Dendritic cell treated with granulocyte-macrophage colony-stimulating factor and Interleukin-4, amounts not matched to agents 40 ng/mL and 50 ng/mL, for 4 days (primary cell): Measurements from ENCODE around the gene ZC3H15.
A peak's percentile ranks its signal among the peaks of the same experiment; 100 is the strongest.
"Not testable (repeated sequence)": the region's sequence is repeated elsewhere in the genome, so short reads cannot be mapped to it uniquely, and the experiment has no call there.

ENCODE experiments used
- H3K27ac Mint-ChIP-seq: one replicate; pipeline ENCODE4 v1.8.0; 2022; ENCODE audit warnings: mild to moderate bottlenecking, mixed read lengths
- H3K27me3 Mint-ChIP-seq: one replicate; pipeline ENCODE4 v1.8.0; 2022; ENCODE audit warnings: mild to moderate bottlenecking, mixed read lengths
- H3K36me3 Mint-ChIP-seq: one replicate; pipeline ENCODE4 v1.8.0; 2022; ENCODE audit warnings: low read depth, mixed read lengths
- H3K4me1 Mint-ChIP-seq: one replicate; pipeline ENCODE4 v1.8.0; 2022; ENCODE audit warnings: low read depth, mixed read lengths
- H3K4me3 Mint-ChIP-seq: one replicate; pipeline ENCODE4 v1.8.0; 2022; ENCODE audit warnings: mild to moderate bottlenecking, moderate library complexity, mixed read lengths
- H3K9me3 Mint-ChIP-seq: one replicate; pipeline ENCODE4 v1.8.0; 2022; ENCODE audit warnings: mixed read lengths
- intact Hi-C: fragments of 100-400 bp; cut with micrococcal nuclease; formaldehyde crosslinking; loops from one replicate; pipeline ENCODE4 v1.15.0; 2022

ZC3H15 gene

DNA sequence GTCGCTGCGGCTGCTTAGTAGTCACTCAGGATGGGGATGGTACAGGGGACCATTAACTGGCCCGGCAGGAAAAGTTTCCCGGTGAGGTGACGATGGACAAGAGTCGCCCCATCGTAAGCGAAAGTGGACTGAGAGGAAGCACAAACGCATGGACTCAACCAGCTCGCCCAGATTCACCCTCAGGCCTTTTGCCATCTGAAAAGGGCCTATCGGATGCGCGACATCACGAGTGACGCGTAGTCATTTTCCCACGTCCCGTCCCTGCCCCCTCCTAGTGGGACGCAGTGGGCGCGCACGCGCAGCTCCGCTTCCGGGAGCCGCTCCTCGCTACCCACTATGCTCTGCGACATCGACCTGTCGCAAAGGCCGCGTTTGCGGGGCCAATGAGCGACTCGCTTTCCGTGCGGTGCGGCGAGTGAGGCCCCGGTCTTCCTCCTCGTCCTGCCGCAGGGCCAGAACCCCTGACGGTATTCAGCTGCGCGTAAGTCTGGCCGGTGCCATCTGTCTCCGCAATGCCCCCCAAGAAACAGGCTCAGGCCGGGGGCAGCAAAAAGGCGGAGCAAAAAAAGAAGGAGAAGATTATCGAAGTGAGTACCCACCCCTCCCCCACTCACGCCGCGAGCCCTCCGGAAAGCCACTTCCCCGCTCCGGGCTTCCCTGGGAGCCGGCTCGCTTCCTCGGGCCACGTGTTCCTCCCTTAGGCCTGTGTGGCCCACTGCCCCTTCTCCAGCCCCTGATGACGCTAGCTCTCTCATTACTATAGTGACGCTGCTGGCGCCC is at the start of gene ZC3H15:
ZC3H15 (plus strand) TSS at position 390 of the 780 bp plus-strand sequence; CDS start at position 513, 123 bp downstream.
- intact Hi-C loops, result loop anchor here (5.0 kb wide), 4 partner anchors 91 to 1889 kb away; partner anchors contain the start of genes ITGAV and ZNF804A
- Mint-ChIP-seq H3K36me3 (peaks cover 26% of the 10 kb centered on the region), H3K4me1 (peaks cover 31% of the 10 kb centered on the region), H3K27me3 (no peaks in the 10 kb centered on the region), H3K27ac (peak within 1 kb of the TSS; percentile 95), H3K9me3 (no peaks in the 10 kb centered on the region), H3K4me3 (peak within 1 kb of the TSS; percentile 94)

DNA sequence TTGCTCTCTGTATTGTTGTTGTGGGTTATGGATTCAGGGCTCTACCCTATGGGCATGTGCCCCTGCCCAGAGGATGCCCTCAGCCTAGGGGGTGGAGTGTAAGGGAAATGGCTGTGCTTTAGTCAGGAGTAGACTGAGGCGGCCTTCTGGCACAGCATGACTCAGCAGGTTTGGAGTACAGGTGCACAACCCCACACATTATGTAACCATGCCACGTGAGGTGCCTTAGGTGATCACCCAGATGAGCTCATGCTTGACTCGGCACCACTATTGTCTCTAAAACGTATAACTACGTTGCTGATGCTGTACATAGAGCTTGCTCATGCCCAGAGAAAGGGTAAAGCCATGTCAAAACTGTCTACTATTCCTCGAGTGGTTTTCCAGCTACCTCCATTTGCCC is 48.3 kb upstream of the ZC3H15 start:
- Mint-ChIP-seq H3K4me1 (peaks cover 6% of the 10 kb centered on the region), H3K4me3 (no peak overlapping the region), H3K27me3 (no peaks in the 10 kb centered on the region), H3K9me3 (peaks cover 29% of the 10 kb centered on the region), H3K36me3 (no peaks in the 10 kb centered on the region), H3K27ac (no peak overlapping the region)
- intact Hi-C loops, result no loop called here

DNA sequence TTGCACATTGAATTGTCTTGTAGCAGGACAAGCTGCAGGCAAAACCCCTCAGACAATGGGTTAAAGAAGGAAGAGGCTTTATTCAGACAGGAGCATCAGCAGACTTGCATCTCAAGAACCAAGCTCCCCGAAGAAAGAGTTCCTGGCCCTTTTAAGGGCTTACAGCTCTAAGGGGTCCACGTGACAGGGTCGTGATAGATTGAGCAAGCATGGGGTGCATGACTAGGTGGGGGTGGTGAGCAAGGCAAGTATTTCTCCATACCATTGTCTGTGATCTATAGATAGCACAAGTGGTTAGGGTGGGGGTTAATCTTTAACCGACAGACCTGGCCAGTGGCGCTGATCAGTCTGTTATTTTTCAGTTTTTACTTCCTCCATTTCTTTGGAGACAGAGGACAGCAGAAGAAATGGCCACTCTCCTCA is 46.4 kb upstream of the ZC3H15 start:
- H3K4me1 Mint-ChIP-seq, H3K4me3 Mint-ChIP-seq, H3K27ac Mint-ChIP-seq, H3K27me3 Mint-ChIP-seq, intact Hi-C loops, H3K36me3 Mint-ChIP-seq: not testable (repeated sequence)
- H3K9me3 Mint-ChIP-seq, result peaks cover 29% of the 10 kb centered on the region

DNA sequence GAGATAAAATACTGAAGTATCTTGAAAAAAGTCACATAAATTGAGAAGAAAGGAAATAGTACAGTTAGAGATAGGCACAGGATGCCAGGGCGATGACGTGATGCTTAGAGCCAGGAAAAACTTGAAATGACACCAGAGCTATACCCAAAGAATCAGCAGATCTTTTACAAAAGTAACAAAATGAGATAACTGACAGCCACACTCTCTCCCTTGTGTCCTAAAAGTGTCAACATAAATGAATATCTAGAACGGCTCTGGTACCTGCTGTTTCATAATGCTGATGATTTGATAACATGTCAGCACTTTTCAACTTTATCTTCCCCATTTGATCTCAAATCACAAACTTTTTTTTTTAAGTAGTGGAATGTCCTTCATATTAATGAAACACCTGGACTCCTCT is 45.6 kb upstream of the ZC3H15 start:
- peaks cover 29% of the 10 kb centered on the region for H3K9me3 Mint-ChIP-seq
- no peak overlapping the region for H3K4me3 Mint-ChIP-seq
- H3K4me1 Mint-ChIP-seq, result peaks cover 6% of the 10 kb centered on the region
- no peak overlapping the region for H3K27ac Mint-ChIP-seq
- intact Hi-C loops, result no loop called here
- no peaks in the 10 kb centered on the region for H3K36me3 Mint-ChIP-seq
- H3K27me3 Mint-ChIP-seq, result no peaks in the 10 kb centered on the region

DNA sequence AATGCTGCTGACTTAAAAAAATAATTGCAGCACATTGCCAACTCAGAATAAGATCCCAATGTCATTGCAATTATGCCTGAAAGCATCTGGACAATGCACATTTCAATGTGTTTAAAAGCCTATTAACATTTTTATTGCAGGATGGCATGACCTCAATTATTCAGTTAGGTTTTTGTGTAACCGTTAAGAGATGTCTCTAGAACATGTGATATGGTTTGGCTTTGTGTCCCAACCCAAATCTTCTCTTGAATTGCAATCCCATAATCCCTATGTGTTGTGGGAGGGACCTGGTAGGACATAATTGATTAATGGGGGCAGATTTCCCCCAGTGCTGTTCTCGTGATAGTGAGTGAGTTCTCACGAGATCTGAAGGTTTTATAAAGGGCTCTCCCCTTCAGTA is 43.2 kb upstream of the ZC3H15 start:
- H3K27ac Mint-ChIP-seq, result no peak overlapping the region
- H3K9me3 Mint-ChIP-seq, result peaks cover 21% of the 10 kb centered on the region
- H3K27me3 Mint-ChIP-seq, result no peaks in the 10 kb centered on the region
- no peak overlapping the region for H3K4me3 Mint-ChIP-seq
- intact Hi-C loops, result no loop called here
- peaks cover 6% of the 10 kb centered on the region for H3K4me1 Mint-ChIP-seq
- H3K36me3 Mint-ChIP-seq, result no peaks in the 10 kb centered on the region

DNA sequence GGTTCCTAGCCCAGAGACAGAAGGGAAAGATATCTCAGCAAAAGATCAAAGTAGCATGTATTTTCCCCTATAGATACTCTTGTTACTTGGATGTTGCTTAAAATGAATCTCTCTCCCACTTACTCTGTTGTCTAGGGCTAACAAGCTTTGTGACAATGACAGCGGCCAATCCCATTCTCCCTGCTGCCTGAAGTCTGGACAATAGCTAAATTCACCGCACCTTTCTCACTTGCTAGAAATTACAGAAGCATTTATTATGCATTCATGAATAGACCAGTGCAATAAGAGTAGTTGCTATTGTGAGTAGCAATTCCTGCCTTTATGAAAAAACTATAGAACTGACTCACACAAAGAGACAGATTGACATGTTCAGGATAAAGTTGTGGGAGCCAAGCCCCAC is 42.2 kb upstream of the ZC3H15 start:
- H3K4me1 Mint-ChIP-seq, result peaks cover 6% of the 10 kb centered on the region
- H3K36me3 Mint-ChIP-seq, result no peaks in the 10 kb centered on the region
- H3K27ac Mint-ChIP-seq, result no peak overlapping the region
- no peaks in the 10 kb centered on the region for H3K27me3 Mint-ChIP-seq
- intact Hi-C loops, result no loop called here
- peaks cover 11% of the 10 kb centered on the region for H3K9me3 Mint-ChIP-seq
- H3K4me3 Mint-ChIP-seq, result no peak overlapping the region

DNA sequence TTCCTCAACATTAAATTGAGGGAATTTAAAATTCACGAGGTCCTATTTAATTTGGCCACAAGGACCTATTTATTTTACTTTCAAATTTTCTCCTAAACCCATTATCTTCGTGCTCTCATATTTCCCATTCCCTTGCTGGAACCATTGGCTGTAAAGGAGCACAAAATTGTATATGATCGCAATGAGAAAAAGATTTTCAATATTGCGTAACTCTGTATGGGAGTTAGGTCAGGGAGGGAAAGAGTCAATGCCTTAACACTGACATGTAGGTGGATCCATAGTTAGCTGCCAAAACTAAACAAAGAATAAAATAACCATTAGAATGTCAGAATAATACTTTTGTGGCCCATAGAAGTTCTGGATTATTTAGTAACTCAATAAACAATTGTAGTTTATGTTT is 40.6 kb upstream of the ZC3H15 start:
- H3K36me3 Mint-ChIP-seq, result no peaks in the 10 kb centered on the region
- intact Hi-C loops, result no loop called here
- no peak overlapping the region for H3K4me3 Mint-ChIP-seq
- H3K27me3 Mint-ChIP-seq, result no peaks in the 10 kb centered on the region
- H3K27ac Mint-ChIP-seq, result no peak overlapping the region
- H3K9me3 Mint-ChIP-seq, result no peaks in the 10 kb centered on the region
- peaks cover 4% of the 10 kb centered on the region for H3K4me1 Mint-ChIP-seq

DNA sequence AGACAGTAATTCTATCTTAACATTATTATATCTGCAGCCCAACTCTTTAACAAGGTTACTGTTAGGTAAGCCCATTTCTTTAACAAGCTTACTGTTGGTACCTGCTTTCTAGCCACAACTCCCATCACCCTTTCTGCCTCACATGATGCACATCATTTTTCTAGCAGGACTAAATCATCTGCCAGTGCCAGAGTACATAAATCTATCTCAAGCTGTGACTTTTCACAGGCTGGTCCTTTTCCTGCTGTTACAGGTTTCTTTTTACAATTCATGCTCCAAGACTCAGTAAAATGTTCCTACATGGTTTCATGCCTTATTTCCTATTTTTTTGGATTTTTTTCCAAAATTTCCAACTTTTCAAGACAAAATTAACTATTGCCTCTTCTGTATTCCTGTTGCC is 30.4 kb upstream of the ZC3H15 start:
- intact Hi-C loops, result no loop called here
- Mint-ChIP-seq H3K27me3 (no peaks in the 10 kb centered on the region), H3K9me3 (no peaks in the 10 kb centered on the region), H3K27ac (no peak overlapping the region), H3K4me1 (no peaks in the 10 kb centered on the region), H3K36me3 (no peaks in the 10 kb centered on the region), H3K4me3 (no peak overlapping the region)

DNA sequence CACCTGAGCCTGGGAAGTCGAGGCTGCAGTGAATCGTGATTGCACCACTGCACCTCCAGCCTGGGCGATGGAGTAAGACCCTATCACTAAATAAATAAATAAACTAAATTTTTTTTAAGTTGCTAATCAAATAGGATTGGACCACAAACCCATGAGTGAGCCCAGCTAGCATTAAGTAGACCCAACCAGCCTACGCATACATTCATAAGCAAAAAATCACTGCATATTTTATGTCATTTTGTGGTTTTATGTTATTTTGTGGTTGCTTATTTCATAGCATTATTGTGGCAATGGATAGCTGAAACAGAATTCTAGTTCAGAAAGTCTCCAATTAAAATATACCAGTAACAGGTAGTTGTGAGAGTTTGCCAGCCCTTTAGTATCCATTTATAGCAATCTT is 29.1 kb upstream of the ZC3H15 start:
- no peaks in the 10 kb centered on the region for H3K36me3 Mint-ChIP-seq
- H3K27ac Mint-ChIP-seq, result no peak overlapping the region
- H3K4me3 Mint-ChIP-seq, result no peak overlapping the region
- intact Hi-C loops, result no loop called here
- H3K27me3 Mint-ChIP-seq, result no peaks in the 10 kb centered on the region
- H3K4me1 Mint-ChIP-seq, result no peaks in the 10 kb centered on the region
- H3K9me3 Mint-ChIP-seq, result no peaks in the 10 kb centered on the region

DNA sequence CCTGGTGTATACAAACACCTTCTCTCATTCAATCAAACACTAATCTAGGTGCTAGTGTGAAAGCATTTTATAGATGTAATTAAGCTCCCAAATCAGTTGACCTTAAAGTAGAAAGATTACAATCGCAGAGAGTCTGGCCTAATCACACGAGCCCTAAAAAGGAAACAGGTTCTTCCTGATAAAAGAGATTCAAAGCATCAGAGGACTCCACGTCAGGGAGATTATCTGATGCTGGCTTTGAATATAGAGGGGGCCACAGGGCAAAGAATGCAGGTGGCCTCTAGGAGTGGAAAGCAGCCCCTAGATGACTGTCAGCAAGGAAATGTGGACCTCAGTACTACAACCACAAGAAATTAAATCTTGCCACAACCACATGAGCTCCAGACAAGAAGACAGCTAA is 28.2 kb upstream of the ZC3H15 start:
- no peaks in the 10 kb centered on the region for H3K4me1 Mint-ChIP-seq
- H3K27ac Mint-ChIP-seq, result no peak overlapping the region
- H3K4me3 Mint-ChIP-seq, result no peak overlapping the region
- no peaks in the 10 kb centered on the region for H3K27me3 Mint-ChIP-seq
- H3K36me3 Mint-ChIP-seq, result no peaks in the 10 kb centered on the region
- no peaks in the 10 kb centered on the region for H3K9me3 Mint-ChIP-seq
- intact Hi-C loops, result no loop called here

DNA sequence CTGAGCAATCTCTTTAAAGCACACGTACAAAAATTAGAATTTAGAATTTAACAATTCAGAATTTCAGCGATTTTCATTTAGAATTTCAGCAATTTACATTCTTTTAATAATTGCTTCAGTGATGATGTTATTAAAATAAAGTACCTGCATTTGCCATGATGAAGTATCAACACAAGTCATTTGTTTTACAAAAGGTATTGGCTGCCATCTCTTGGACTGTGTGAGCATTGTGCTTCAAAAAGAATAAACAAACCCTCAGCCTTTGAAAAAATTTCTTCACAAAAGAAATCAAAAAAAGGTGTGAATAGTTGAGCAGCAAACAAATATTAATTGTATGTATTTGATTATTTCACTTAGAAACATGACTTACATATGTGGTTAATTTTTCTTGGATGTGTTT is 27.1 kb upstream of the ZC3H15 start:
- Mint-ChIP-seq H3K9me3 (no peaks in the 10 kb centered on the region), H3K4me3 (no peak overlapping the region), H3K27ac (no peak overlapping the region), H3K27me3 (no peaks in the 10 kb centered on the region), H3K36me3 (no peaks in the 10 kb centered on the region), H3K4me1 (no peaks in the 10 kb centered on the region)
- intact Hi-C loops, result no loop called here

DNA sequence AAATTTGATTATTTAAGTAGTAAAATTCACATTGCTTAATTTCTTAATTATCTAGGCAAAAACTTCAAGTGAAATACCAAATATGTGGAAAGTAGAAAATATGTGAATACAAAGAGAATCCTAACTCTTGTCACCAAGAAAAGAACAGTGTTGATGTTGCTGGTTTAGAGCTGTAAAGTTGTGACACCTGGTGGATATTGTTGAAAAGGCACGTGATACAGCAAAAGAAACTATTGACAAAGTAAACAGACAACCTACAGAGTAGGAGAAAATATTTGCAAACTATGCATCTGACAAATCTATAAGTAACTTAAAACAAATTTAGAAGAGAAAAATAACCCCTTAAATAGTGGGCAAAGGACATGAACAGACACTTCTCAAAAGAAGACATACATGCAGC is 25.6 kb upstream of the ZC3H15 start:
- H3K9me3 Mint-ChIP-seq, result no peaks in the 10 kb centered on the region
- H3K4me1 Mint-ChIP-seq, result no peaks in the 10 kb centered on the region
- no peak overlapping the region for H3K4me3 Mint-ChIP-seq
- no peaks in the 10 kb centered on the region for H3K27me3 Mint-ChIP-seq
- intact Hi-C loops, result no loop called here
- no peaks in the 10 kb centered on the region for H3K36me3 Mint-ChIP-seq
- H3K27ac Mint-ChIP-seq, result no peak overlapping the region

DNA sequence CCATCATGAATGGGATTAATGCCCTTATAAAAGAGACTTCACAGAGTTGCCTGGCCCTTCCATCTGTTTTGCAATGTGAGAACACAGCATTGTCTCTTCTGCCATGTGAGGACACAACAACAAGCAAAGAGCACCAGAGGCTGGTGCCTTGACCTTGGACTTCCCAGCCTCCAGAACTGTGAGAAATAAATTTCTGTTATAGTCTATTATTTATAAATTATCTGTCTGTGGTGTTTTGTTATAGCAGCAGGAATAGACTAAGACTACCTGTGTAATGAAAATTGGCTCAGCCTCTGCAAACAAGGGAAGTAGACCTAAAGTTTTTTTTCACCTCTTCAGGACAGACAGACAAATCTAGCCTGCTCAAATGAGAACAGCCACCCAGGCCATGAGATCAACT is 19.3 kb upstream of the ZC3H15 start:
- H3K4me3 Mint-ChIP-seq, result no peak overlapping the region
- no peaks in the 10 kb centered on the region for H3K36me3 Mint-ChIP-seq
- no peak overlapping the region for H3K27ac Mint-ChIP-seq
- peaks cover 13% of the 10 kb centered on the region for H3K9me3 Mint-ChIP-seq
- no peaks in the 10 kb centered on the region for H3K4me1 Mint-ChIP-seq
- no peaks in the 10 kb centered on the region for H3K27me3 Mint-ChIP-seq
- intact Hi-C loops, result no loop called here

DNA sequence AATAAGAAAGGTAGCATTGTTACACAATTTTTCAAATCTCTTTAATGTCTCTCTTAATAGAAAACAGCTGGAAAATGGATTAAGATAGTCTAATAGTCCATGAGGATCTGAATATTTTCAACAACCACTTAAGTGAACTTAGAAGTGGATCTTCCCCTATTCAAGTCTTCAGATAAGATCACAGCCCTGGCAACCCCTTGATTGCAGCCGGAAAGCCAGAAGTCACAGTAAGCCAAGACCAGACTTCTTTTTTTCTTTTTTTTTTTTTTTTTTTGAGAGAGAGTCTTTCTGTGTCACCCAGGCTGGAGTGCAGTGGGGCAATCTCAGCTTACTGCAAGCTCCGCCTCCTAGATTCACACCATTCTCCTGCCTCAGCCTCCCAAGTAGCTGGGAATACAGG is 18.6 kb upstream of the ZC3H15 start:
- H3K27ac Mint-ChIP-seq, result no peak overlapping the region
- no peaks in the 10 kb centered on the region for H3K4me1 Mint-ChIP-seq
- H3K27me3 Mint-ChIP-seq, result no peaks in the 10 kb centered on the region
- no peak overlapping the region for H3K4me3 Mint-ChIP-seq
- H3K9me3 Mint-ChIP-seq, result peaks cover 20% of the 10 kb centered on the region
- H3K36me3 Mint-ChIP-seq, result no peaks in the 10 kb centered on the region
- intact Hi-C loops, result no loop called here
